ENCODE measurements around the gene BEND6.

GRCh38 chr6:56996401-56996800, 41.5 kb downstream of the BEND6 start:
- TF ChIP-seq CTCF (IDR thresholded peaks at IDR 0.05): no peak
- no peak for TF ChIP-seq POLR2A (IDR thresholded peaks at IDR 0.05)
